ENCODE results near the gene DPYSL4. TPM values are rescaled to one million over a fixed set of nuclear protein-coding genes. Genes with fewer than 3 reads are reported as not detected.

The DPYSL4 gene
- total RNA-seq, 1 donor from 2014 or later = 26.1 TPM

DNA sequence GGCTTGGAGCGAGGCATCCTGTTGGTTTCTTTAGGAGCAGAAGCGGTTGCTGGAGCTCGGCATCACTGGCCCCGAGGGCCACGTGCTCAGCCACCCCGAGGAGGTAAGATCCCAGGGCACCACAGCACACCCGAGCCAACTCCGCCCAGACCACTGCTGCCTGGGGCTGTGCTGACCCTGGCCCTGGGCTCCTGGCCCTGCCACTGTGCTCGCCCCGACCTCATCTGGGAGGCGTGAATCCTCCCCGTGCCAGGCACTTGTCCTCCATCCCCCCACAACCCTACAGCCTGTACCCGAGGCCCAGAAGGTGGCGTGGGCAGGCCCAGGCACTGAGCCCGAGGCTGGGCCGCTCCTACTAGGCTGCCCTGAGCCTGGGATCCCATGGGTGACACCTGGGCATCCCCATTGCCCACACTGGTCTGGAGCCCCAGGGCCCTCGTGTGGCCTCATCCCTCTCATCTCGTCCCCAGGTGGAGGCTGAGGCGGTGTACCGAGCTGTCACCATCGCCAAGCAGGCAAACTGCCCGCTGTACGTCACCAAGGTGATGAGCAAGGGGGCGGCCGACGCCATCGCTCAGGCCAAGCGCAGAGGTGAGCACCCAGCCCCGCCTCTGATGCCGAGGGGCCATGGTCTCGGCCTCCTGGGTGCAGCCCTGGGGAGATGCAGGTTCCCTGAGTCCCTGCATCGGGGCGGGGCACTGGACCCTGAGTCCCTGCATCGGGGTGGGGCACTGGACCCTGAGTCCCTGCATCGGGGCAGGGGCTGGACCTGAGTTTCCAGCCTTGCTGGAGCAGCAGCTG is 11.8 kb downstream of the DPYSL4 start:
- DNase-seq (ENCODE audit: low read depth) = no peak
- Histone ChIP-seq H3K4me3 (ENCODE audit: insufficient read depth, low read depth, low read length) (no peak overlapping the region), H3K9ac (ENCODE audit: low read length) (no peak overlapping the region), H3K4me1 (ENCODE audit: insufficient read depth, low read length) (no peaks in the 10 kb centered on the region), H4K20me1 (ENCODE audit: insufficient read depth, low read length) (peaks cover 18% of the 10 kb centered on the region), H3K27me3 (ENCODE audit: insufficient read depth, low read length) (no peaks in the 10 kb centered on the region), H3K9me3 (ENCODE audit: insufficient read depth, low read depth, low read length) (no peaks in the 10 kb centered on the region), H3K27ac (ENCODE audit: low read depth, low read length) (no peak overlapping the region), H2AFZ (ENCODE audit: low read depth, low read length) (no peak overlapping the region), H3K36me3 (ENCODE audit: insufficient read depth, low read length) (no peaks in the 10 kb centered on the region), H3K4me2 (ENCODE audit: low read length) (no peak overlapping the region), H3K79me2 (ENCODE audit: insufficient read depth, low read length) (no peaks in the 10 kb centered on the region)
- Mint-ChIP-seq H3K27me3 (ENCODE audit: low read depth, unreplicated experiment) (peaks cover 2% of the 10 kb centered on the region), H3K27ac (ENCODE audit: unreplicated experiment) (no peak overlapping the region), H3K4me1 (ENCODE audit: low read depth, unreplicated experiment) (no peaks in the 10 kb centered on the region), H3K9me3 (ENCODE audit: unreplicated experiment) (no peaks in the 10 kb centered on the region), H3K4me3 (ENCODE audit: unreplicated experiment) (no peak overlapping the region), H3K36me3 (ENCODE audit: low read depth, unreplicated experiment) (peaks cover 6% of the 10 kb centered on the region)
- FAIRE-seq = no peak
- TF ChIP-seq, protein P1, sequence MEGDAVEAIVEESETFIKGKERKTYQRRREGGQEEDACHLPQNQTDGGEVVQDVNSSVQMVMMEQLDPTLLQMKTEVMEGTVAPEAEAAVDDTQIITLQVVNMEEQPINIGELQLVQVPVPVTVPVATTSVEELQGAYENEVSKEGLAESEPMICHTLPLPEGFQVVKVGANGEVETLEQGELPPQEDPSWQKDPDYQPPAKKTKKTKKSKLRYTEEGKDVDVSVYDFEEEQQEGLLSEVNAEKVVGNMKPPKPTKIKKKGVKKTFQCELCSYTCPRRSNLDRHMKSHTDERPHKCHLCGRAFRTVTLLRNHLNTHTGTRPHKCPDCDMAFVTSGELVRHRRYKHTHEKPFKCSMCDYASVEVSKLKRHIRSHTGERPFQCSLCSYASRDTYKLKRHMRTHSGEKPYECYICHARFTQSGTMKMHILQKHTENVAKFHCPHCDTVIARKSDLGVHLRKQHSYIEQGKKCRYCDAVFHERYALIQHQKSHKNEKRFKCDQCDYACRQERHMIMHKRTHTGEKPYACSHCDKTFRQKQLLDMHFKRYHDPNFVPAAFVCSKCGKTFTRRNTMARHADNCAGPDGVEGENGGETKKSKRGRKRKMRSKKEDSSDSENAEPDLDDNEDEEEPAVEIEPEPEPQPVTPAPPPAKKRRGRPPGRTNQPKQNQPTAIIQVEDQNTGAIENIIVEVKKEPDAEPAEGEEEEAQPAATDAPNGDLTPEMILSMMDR (IDR thresholded peaks at IDR 0.05; ENCODE audit: insufficient read depth, low read depth, low read length) = no peak
- TF ChIP-seq EZH2 (IDR thresholded peaks at IDR 0.05; ENCODE audit: insufficient read depth, low read length) = no peak

DNA sequence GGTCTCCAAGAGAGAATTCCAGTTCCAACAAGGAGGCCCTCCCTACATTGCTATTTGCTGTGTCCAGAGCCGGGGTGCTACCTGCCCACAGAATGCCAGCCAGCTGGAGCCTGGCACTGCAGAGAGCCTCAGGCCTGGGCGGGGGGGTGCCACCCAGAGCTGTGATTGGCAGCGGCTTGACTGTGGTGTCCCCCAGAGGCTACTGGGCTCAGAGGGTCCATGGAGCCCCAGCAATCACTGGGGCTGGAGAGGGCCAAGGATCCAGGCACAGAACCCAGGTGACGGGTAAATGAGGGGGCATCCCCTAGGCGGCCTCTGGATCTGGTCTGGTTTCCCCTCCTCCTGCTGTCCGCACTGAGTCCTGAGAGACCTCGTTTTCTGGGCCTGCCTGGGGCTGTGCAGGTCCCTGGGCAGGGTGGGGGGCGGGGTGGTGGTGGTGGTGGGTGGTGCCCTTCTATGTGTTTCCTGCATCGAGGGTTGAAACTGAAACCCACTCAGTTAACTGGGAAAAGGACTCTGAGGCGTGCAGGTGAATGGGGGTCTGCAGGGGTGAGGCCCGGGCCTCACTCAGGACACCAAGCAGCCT is 12.6 kb downstream of the DPYSL4 start:
- Histone ChIP-seq H3K79me2 (ENCODE audit: insufficient read depth, low read length) (no peaks in the 10 kb centered on the region), H3K36me3 (ENCODE audit: insufficient read depth, low read length) (no peaks in the 10 kb centered on the region), H3K27me3 (ENCODE audit: insufficient read depth, low read length) (no peaks in the 10 kb centered on the region), H3K27ac (ENCODE audit: low read depth, low read length) (no peak overlapping the region), H3K9me3 (ENCODE audit: insufficient read depth, low read depth, low read length) (no peaks in the 10 kb centered on the region), H4K20me1 (ENCODE audit: insufficient read depth, low read length) (peaks cover 10% of the 10 kb centered on the region), H3K4me1 (ENCODE audit: insufficient read depth, low read length) (no peaks in the 10 kb centered on the region), H3K4me2 (ENCODE audit: low read length) (no peak overlapping the region), H2AFZ (ENCODE audit: low read depth, low read length) (no peak overlapping the region), H3K4me3 (ENCODE audit: insufficient read depth, low read depth, low read length) (no peak overlapping the region), H3K9ac (ENCODE audit: low read length) (no peak overlapping the region)
- peaks cover 5% of the 10 kb centered on the region for H3K36me3 Mint-ChIP-seq (ENCODE audit: low read depth, unreplicated experiment)
- H3K4me1 Mint-ChIP-seq (ENCODE audit: low read depth, unreplicated experiment) = no peaks in the 10 kb centered on the region
- H3K27ac Mint-ChIP-seq (ENCODE audit: unreplicated experiment) = no peak overlapping the region
- H3K9me3 Mint-ChIP-seq (ENCODE audit: unreplicated experiment) = no peaks in the 10 kb centered on the region
- peaks cover 2% of the 10 kb centered on the region for H3K27me3 Mint-ChIP-seq (ENCODE audit: low read depth, unreplicated experiment)
- DNase-seq (ENCODE audit: low read depth) (no peak), FAIRE-seq (no peak)
- TF ChIP-seq EZH2 (IDR thresholded peaks at IDR 0.05; ENCODE audit: insufficient read depth, low read length) = no peak
- TF ChIP-seq, protein P1 (IDR thresholded peaks at IDR 0.05; ENCODE audit: insufficient read depth, low read depth, low read length) = no peak
- no peak overlapping the region for H3K4me3 Mint-ChIP-seq (ENCODE audit: unreplicated experiment)

DNA sequence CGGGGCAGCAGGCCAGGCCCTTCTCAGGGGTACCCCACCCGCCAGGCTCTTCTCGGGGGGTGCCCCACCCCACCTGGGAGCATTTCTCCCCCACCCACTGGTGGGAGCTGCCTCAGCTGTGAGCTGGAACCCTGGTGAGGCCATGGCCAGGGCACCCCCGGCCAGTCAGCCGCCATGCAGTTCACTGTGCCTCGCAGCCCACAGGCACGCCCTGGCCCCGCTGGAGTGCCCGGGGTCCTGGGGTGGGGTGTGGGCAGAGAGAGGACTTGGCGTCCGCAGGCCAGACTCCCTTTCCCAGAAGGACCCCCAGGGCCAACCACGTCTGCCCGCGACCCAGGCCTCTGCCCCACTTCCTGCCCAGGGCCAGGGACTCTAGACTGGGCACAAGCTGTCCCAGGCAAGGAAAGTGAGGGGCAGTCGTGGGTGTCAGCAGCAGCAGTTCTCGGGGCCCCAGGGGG is 13.1 kb downstream of the DPYSL4 start:
- Histone ChIP-seq H4K20me1 (ENCODE audit: insufficient read depth, low read length) (peaks cover 6% of the 10 kb centered on the region), H3K36me3 (ENCODE audit: insufficient read depth, low read length) (no peaks in the 10 kb centered on the region), H3K4me1 (ENCODE audit: insufficient read depth, low read length) (no peaks in the 10 kb centered on the region), H3K79me2 (ENCODE audit: insufficient read depth, low read length) (no peaks in the 10 kb centered on the region), H3K9me3 (ENCODE audit: insufficient read depth, low read depth, low read length) (no peaks in the 10 kb centered on the region), H2AFZ (ENCODE audit: low read depth, low read length) (no peak overlapping the region), H3K4me2 (ENCODE audit: low read length) (no peak overlapping the region), H3K27me3 (ENCODE audit: insufficient read depth, low read length) (no peaks in the 10 kb centered on the region), H3K9ac (ENCODE audit: low read length) (no peak overlapping the region), H3K27ac (ENCODE audit: low read depth, low read length) (no peak overlapping the region), H3K4me3 (ENCODE audit: insufficient read depth, low read depth, low read length) (no peak overlapping the region)
- Mint-ChIP-seq H3K4me1 (ENCODE audit: low read depth, unreplicated experiment) (no peaks in the 10 kb centered on the region), H3K27ac (ENCODE audit: unreplicated experiment) (no peak overlapping the region), H3K4me3 (ENCODE audit: unreplicated experiment) (no peak overlapping the region), H3K9me3 (ENCODE audit: unreplicated experiment) (no peaks in the 10 kb centered on the region), H3K27me3 (ENCODE audit: low read depth, unreplicated experiment) (peaks cover 2% of the 10 kb centered on the region), H3K36me3 (ENCODE audit: low read depth, unreplicated experiment) (peaks cover 5% of the 10 kb centered on the region)
- DNase-seq (ENCODE audit: low read depth) (no peak), FAIRE-seq (no peak)
- TF ChIP-seq, protein P1 (IDR thresholded peaks at IDR 0.05; ENCODE audit: insufficient read depth, low read depth, low read length) = no peak
- no peak for TF ChIP-seq EZH2 (IDR thresholded peaks at IDR 0.05; ENCODE audit: insufficient read depth, low read length)

All from astrocyte (in vitro differentiated cells and primary cell).